GM18517 (cell line): Measurements from ENCODE around the gene PTPRK.

Experiments
- ATAC-seq: cut with Tn5 transposase; IDR thresholded peaks from one replicate; pipeline ENCODE4 v1.9.1; 2021; ENCODE audit warnings: mild to moderate bottlenecking, moderate library complexity; ENCODE audit not compliant: unreplicated experiment

The PTPRK gene

DNA sequence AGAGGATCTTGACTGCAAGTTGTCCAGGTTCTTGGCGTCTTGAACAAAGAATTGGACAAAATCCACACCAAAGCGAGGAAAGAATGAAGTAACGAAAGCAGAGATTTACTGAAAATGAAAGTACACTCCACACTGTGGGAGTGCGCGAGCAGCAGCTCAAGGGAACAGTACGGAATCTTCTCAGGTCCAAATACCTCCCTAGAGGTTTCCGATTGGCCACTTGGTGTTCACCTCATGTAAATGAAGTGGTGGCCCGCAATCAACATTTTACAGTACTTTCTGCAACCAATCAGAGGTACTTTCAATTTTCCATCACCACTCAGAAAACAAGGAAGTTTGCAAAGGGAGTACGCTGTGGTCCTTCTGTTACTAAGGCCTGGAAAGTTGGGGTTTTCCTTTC is 122.4 kb downstream of the PTPRK start:
- no peak for ATAC-seq

- no peak for ATAC-seq
These were observed 124.8 kb downstream of the PTPRK start for GRCh38 chr6:128395596-128395995.

GRCh38 chr6:128395188-128395587 is 125.2 kb downstream of the PTPRK start:
- ATAC-seq = no peak

GRCh38 chr6:128394167-128394566 is 126.2 kb downstream of the PTPRK start:
- ATAC-seq = no peak

DNA sequence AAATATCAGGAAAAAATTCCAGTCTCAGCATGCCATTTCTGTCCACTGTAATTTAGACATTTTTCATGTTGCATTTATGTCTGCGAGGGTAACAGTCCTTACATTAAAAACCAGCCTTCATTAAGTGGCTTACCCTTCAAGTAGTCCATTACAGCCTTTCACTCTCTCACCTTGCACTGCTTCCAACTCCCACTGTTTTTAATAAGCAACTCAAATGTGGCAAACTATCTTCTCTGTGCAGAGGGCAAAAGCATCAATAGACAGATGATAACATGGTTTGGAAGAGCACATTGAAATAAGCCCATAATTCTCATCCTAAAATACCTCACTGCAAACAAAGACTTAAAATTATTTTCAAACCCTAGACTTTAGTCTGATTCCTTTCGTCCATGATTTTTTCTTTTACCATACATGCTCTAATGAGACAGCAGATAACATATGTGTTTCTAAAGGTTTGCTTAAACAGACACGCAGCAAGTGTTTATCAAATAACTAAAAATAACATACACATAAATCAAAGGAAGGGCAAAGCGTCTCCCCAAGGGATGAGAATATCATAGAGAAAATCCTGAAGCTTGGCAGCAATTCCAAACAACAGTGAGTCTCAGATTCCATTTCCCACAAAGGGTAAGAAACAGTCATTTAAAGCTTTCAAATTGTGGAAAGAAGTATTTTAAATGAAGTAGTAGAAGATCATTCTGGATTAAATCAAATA is 130.4 kb downstream of the PTPRK start:
- no peak for ATAC-seq

DNA sequence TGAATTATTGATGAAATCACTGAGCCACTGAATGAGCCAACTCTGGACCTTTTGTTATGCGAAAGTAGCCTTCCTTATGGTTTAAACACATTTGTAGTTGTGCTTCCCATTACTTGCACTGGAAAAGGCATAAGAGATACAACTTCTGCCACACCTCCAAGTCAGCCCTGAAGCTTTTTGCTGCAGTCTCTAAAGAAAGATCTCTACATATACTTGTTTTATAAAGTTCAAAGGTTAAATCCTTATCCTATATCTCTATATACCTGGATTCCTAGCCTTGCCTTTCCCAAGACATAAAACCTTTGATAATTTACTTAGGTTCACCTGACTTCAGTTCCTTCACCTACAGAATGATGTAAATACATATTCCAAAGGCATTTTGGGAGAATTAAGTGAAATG is 132.0 kb downstream of the PTPRK start:
- no peak for ATAC-seq

- no peak for ATAC-seq
These were observed 139.5 kb downstream of the PTPRK start for GRCh38 chr6:128380891-128381290.

GRCh38 chr6:128379577-128379976 is 140.8 kb downstream of the PTPRK start:
- ATAC-seq = no peak

DNA sequence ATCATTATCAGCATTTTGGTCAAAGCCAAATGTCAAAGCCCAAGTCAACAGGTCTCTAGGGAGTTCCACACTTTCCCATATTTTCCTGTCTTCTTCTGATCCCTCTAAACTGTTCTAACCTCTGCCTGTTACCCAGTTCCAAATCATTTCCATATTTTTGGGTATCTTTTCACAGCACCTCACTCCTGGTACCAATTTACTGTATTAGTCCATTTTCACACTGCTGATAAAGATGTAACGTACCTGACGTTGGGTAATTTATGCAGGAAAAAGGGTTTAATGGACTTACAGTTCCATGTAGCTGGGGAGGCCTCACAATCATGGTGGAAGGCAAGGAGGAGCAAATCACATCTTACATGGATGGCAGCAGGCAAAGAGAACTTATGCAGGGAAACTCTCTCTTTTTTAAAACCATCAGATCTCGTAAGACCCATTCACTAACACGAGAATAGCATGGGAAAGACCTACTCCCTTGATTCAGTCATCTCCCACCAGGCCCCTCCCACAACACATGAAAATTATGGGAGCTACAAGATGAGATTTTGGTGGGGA is 143.4 kb downstream of the PTPRK start:
- no peak for ATAC-seq

GRCh38 chr6:128371136-128371535 is 149.3 kb downstream of the PTPRK start:
- no peak for ATAC-seq

- no peak for ATAC-seq
These were observed 150.3 kb downstream of the PTPRK start for GRCh38 chr6:128370072-128370471.

GRCh38 chr6:128368213-128368944 is 152.0 kb downstream of the PTPRK start:
- ATAC-seq = no peak

DNA sequence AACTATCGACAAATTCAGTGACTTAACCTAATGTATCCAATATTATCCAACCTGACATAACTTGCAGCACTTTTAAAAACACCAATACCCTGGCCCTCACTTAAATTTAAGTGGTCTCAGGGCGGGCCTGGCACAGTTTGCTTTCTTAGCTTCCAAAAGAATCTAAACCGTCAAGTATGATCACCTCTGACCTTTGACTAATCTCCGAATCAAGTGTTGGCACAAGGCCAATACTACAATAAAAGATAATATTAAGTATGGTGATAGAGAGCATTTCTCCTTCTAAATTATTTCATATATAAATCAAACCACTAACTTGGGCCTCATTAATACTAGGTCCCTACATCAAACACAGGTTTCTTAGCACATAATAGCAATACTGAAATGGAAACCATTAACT is 153.0 kb downstream of the PTPRK start:
- ATAC-seq = no peak

GRCh38 chr6:128365520-128366160 is 154.8 kb downstream of the PTPRK start:
- no peak for ATAC-seq

DNA sequence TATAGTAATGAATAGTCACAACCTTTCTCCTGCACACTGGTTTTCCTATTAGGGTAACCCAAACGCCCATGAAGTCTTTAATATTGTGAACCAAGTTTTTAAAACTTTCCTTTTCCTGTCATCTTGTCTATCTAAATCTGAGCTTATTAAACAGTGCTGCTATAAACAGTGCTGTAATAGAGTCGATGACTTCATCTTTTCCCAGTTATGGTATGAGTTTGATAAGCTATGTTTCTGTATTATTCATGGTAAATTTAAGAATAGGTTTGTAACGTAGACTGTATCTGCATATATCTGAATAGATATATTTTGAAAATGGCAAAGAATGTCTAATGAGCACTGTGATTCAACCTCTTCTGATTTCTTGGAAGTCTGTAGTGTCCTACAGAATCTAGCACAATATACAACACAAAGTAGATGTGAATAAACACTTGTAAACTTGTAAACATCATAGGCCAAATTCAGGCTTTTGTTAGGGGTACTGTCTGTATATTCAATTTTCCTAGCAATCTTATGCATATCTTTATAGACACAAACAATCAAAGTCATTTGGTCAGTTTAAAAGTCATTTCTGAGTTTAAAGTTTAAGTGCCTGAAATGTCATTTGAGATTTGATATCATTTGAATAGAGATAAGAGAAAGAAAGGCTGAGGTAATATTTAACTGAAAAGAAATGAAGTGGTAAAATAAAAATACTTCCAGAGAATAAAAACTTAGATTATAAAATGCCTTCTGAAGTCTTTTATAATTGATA is 155.5 kb downstream of the PTPRK start:
- no peak for ATAC-seq

DNA sequence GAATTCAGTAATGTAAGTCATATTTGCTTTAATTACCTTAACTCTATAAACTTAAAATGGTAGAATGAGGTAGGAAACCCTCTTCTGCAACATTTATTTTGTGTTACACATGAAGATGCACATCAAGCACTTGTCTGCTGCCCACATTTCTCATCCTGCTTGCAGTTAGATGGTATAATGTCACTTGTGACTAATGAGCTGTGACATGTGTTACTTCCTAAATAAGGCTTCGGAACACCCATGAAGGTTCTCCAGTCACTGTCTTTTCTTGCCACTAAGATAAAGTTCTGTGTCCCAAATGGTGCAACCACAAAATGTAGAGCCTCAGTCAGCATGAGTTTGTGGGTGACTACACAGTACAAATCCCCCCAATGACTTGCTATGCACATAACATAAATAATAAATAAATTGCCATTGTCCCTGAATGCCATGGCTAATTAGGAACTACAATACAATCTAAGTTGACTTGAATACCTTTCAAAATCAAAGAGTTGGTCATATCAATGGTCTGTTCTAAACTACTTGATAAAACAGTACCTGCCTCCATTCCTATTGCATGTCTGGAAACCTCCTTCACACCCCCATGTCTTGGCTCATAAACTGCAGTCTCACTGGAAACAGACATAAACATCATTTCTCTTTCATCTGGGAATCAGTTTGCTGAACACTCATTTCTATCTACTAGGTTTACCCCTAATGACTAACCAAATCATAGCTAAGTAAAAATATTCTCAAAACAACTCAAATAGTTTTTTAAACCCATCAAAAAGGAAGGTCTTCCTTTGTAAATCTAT is 157.2 kb downstream of the PTPRK start:
- no peak for ATAC-seq

GRCh38 chr6:128361378-128361777 is 159.0 kb downstream of the PTPRK start:
- ATAC-seq = no peak

DNA sequence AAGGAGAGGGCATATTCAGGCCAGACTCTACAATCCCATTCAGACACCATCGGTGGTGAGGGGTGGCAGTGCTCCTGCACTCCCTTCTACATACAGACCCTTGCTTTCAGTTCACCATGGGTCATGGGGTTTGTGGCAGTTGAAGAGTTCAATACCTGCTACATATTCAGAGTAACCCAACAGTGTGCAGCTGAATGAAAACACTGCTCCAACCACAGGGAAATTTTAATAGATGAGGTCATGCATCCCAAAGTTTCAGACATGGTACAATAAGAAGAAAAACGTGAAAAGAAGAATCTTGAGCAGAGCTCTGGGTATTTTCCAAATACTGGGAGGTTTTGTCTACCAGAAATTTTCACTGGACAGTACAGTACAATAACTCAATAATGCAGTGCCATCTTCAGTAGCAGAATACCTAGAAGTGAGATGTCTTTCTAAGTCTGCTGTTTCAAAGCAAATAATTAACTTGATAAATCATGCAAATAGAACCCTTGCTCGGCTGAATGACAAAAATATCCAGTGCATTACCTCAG is 162.1 kb downstream of the PTPRK start:
- no peak for ATAC-seq

- ATAC-seq = no peak
These were observed 162.8 kb downstream of the PTPRK start for GRCh38 chr6:128357392-128358130.
